SU-DHL-6 (cell line): ENCODE measurements around the gene TMEM131L.

Experiments
- H2AFZ ChIP-seq: fragments of 200-600 bp; sonication (generic); 2 replicates; pipeline ENCODE4 v1.6.1; 2014; ENCODE audit warnings: low read depth, mild to moderate bottlenecking, moderate library complexity, mixed read lengths, antibody characterized with exemption, low read length; ENCODE audit not compliant: severe bottlenecking
- H3F3A ChIP-seq: fragments of 200-600 bp; shearing (Covaris generic); 2 replicates; pipeline ENCODE4 v1.6.0; 2016; ENCODE audit warnings: antibody characterized with exemption, mild to moderate bottlenecking; ENCODE audit not compliant: insufficient read depth
- H3K27ac ChIP-seq: fragments of 200-600 bp; sonication (generic); 2 replicates; pipeline ENCODE4 v1.5.1; 2016; ENCODE audit warnings: low read depth, mild to moderate bottlenecking, low read length, moderate library complexity, mixed read lengths
- H3K27me3 ChIP-seq: fragments of 200-600 bp; sonication (generic), shearing (Covaris generic); 2 replicates; pipeline ENCODE4 v1.6.0; 2014; ENCODE audit warnings: mild to moderate bottlenecking, low read length
- H3K36me3 ChIP-seq: fragments of 200-600 bp; sonication (generic); 2 replicates; pipeline ENCODE4 v1.6.1; 2014; ENCODE audit warnings: mild to moderate bottlenecking, low read length, mixed read lengths
- H3K4me2 ChIP-seq: fragments of 300-600, 200-600 bp; shearing (Covaris generic), sonication (generic); 2 replicates; pipeline ENCODE4 v1.6.0; 2014; ENCODE audit warnings: low read length, low read depth, mild to moderate bottlenecking; ENCODE audit not compliant: poor library complexity, severe bottlenecking
- H3K4me3 ChIP-seq: fragments of 200-600 bp; sonication (generic); 2 replicates; pipeline ENCODE4 v1.5.1; 2014; ENCODE audit warnings: antibody characterized with exemption, low read length, mild to moderate bottlenecking, mixed read lengths; ENCODE audit not compliant: insufficient read depth, poor library complexity, severe bottlenecking
- H3K79me2 ChIP-seq: fragments of 200-600 bp; sonication (generic); 2 replicates; pipeline ENCODE4 v1.6.1; 2014; ENCODE audit warnings: mild to moderate bottlenecking, low read length, moderate library complexity; ENCODE audit not compliant: insufficient read depth
- H3K9ac ChIP-seq: fragments of 200-600 bp; sonication (generic); 2 replicates; pipeline ENCODE4 v1.7.0; 2014; ENCODE audit warnings: mild to moderate bottlenecking, low read length
- H3K9me2 ChIP-seq: fragments of 200-600 bp; sonication (generic); replicated peaks from 2 replicates; pipeline ENCODE4 v1.6.1; 2014; ENCODE audit warnings: low read length; ENCODE audit not compliant: insufficient read depth
- H3K9me3 ChIP-seq: fragments of 200-600 bp; sonication (generic); 2 replicates; pipeline ENCODE4 v1.6.1; 2014; ENCODE audit warnings: low read length, mixed read lengths; ENCODE audit not compliant: insufficient read depth
- H4K20me1 ChIP-seq: fragments of 200-600 bp; sonication (generic); 2 replicates; pipeline ENCODE4 v1.6.1; 2014; ENCODE audit warnings: low read depth, mild to moderate bottlenecking, antibody characterized with exemption, low read length, moderate library complexity, mixed read lengths
- CTCF ChIP-seq: fragments of 200-600 bp; sonication (generic); IDR thresholded peaks from one replicate; pipeline ENCODE4 v1.5.1; 2017; ENCODE audit warnings: antibody characterized with exemption, mild to moderate bottlenecking, low read length, moderate library complexity; ENCODE audit not compliant: insufficient read depth, poor library complexity, severe bottlenecking
- EZH2phosphoT487 ChIP-seq: fragments of 200-600 bp; sonication (generic), shearing (Covaris generic); conservative IDR thresholded peaks from 2 replicates; pipeline ENCODE4 v1.6.1; 2018; ENCODE audit warnings: mild to moderate bottlenecking, antibody characterized with exemption, low read length, moderate library complexity, mixed read lengths

The TMEM131L gene

GRCh38 chr4:153513596-153513995 lies 47.4 kb downstream of the TMEM131L start:
- peaks cover 38% of the 10 kb centered on the region for H3F3A ChIP-seq
- peaks cover 43% of the 10 kb centered on the region for H3K36me3 ChIP-seq
- H3K9ac ChIP-seq, result no peak overlapping the region
- H4K20me1 ChIP-seq, result peaks cover 53% of the 10 kb centered on the region
- no peaks in the 10 kb centered on the region for H3K27me3 ChIP-seq
- H3K4me2 ChIP-seq, result peak overlapping the region; percentile 2
- no peak overlapping the region for H3K4me3 ChIP-seq
- H3K27ac ChIP-seq, result peak overlapping the region; percentile 13; the same call in 1 of the 2 replicates
- TF ChIP-seq CTCF (no peak), EZH2phosphoT487 (no peak)
- no peak overlapping the region for H2AFZ ChIP-seq
- H3K9me2 ChIP-seq, result no peaks in the 10 kb centered on the region
- no peaks in the 10 kb centered on the region for H3K9me3 ChIP-seq
- peaks cover 100% of the 10 kb centered on the region for H3K79me2 ChIP-seq

- no peaks in the 10 kb centered on the region for H3K27me3 ChIP-seq
- H2AFZ ChIP-seq, result no peak overlapping the region
- H3K36me3 ChIP-seq, result peaks cover 40% of the 10 kb centered on the region
- no peak overlapping the region; the same call in 1 of the 2 replicates for H3K27ac ChIP-seq
- no peak overlapping the region for H3K4me3 ChIP-seq
- no peak overlapping the region for H3K9ac ChIP-seq
- TF ChIP-seq EZH2phosphoT487, result no peak
- TF ChIP-seq CTCF, result no peak
- peaks cover 100% of the 10 kb centered on the region for H3K79me2 ChIP-seq
- peaks cover 38% of the 10 kb centered on the region for H3F3A ChIP-seq
- peak overlapping the region; percentile 2 for H3K4me2 ChIP-seq
- H4K20me1 ChIP-seq, result peaks cover 56% of the 10 kb centered on the region
- no peaks in the 10 kb centered on the region for H3K9me3 ChIP-seq
- H3K9me2 ChIP-seq, result no peaks in the 10 kb centered on the region
Measured at GRCh38 chr4:153514001-153514526, 47.9 kb downstream of the TMEM131L start.

GRCh38 chr4:153514688-153515426 lies 48.7 kb downstream of the TMEM131L start:
- H3K36me3 ChIP-seq, result peaks cover 42% of the 10 kb centered on the region
- peaks cover 46% of the 10 kb centered on the region for H3F3A ChIP-seq
- TF ChIP-seq EZH2phosphoT487 (no peak), CTCF (no peak)
- no peak overlapping the region for H3K4me3 ChIP-seq
- H3K9me2 ChIP-seq, result no peaks in the 10 kb centered on the region
- H3K27me3 ChIP-seq, result no peaks in the 10 kb centered on the region
- H3K79me2 ChIP-seq, result peaks cover 100% of the 10 kb centered on the region
- peaks cover 62% of the 10 kb centered on the region for H4K20me1 ChIP-seq
- H3K27ac ChIP-seq, result peak overlapping the region; percentile 20; the same call in 1 of the 2 replicates
- H3K9ac ChIP-seq, result no peak overlapping the region
- no peaks in the 10 kb centered on the region for H3K9me3 ChIP-seq
- peak overlapping the region; percentile 2 for H3K4me2 ChIP-seq
- no peak overlapping the region for H2AFZ ChIP-seq
